Colonic mucosa (tissue), 4 donors: ENCODE data around the gene DPP6. TPM values are rescaled to one million over a fixed set of nuclear protein-coding genes. Genes with fewer than 3 reads are reported as not detected.
"Not testable (repeated sequence)": the region's sequence is repeated elsewhere in the genome, so short reads cannot be mapped to it uniquely, and the experiment has no call there.

Experiments used
- DNase-seq: peaks from one replicate; pipeline ENCODE4 v3.0.0-alpha.2; 2020
- H3K27ac ChIP-seq: fragments of 200-600 bp; one replicate; pipeline ENCODE4 v1.8.0; 2021
- H3K27me3 ChIP-seq: fragments of 200-600 bp; one replicate; pipeline ENCODE4 v1.8.0; 2021
- H3K36me3 ChIP-seq: fragments of 200-600 bp; one replicate; pipeline ENCODE4 v1.8.0; 2021
- H3K4me1 ChIP-seq: fragments of 200-600 bp; one replicate; pipeline ENCODE4 v1.8.0; 2021; ENCODE audit warnings: mild to moderate bottlenecking
- H3K4me3 ChIP-seq: fragments of 200-600 bp; one replicate; pipeline ENCODE4 v1.8.0; 2021
- H3K9ac ChIP-seq, 2 donors: one replicate each; pipeline ENCODE4 v1.7.0; 2013; ENCODE audit warnings: control low read depth in 2 of 2, low read depth in 2 of 2, low read length in 2 of 2
- H3K9me3 ChIP-seq: fragments of 200-600 bp; one replicate; pipeline ENCODE4 v1.8.0; 2021
- intact Hi-C: fragments of 100-400 bp; cut with DNase I; formaldehyde crosslinking; loops from one replicate; pipeline ENCODE4 v1.14.1; 2022
- total RNA-seq, 2 donors: library from RNA; stranded (reverse); fragmentation: NEBNext Ultra II Directional in 1 of 2; extraction: Animal tissue kit (Norgen Biotek cat#: 25700) in 1 of 2; gene quantifications; one replicate each; pipeline ENCODE4 v1.2.1, GENCODE V29; 2021
- TF ChIP-seq, protein P1 (sequence below): fragments of 200-600 bp; IDR thresholded peaks from one replicate; pipeline ENCODE4 v1.8.0; 2022; ENCODE audit warnings: antibody characterized with exemption, mild to moderate bottlenecking
- donor health status: healthy.
- donor health status: DM: no; HTN: no; CAD: no.
- donor health status: DM: no; HTN: no; CAD: no.

Gene DPP6
- total RNA-seq, 2 donors from 2014 or later: 0.17 to 3.9 TPM

DNA sequence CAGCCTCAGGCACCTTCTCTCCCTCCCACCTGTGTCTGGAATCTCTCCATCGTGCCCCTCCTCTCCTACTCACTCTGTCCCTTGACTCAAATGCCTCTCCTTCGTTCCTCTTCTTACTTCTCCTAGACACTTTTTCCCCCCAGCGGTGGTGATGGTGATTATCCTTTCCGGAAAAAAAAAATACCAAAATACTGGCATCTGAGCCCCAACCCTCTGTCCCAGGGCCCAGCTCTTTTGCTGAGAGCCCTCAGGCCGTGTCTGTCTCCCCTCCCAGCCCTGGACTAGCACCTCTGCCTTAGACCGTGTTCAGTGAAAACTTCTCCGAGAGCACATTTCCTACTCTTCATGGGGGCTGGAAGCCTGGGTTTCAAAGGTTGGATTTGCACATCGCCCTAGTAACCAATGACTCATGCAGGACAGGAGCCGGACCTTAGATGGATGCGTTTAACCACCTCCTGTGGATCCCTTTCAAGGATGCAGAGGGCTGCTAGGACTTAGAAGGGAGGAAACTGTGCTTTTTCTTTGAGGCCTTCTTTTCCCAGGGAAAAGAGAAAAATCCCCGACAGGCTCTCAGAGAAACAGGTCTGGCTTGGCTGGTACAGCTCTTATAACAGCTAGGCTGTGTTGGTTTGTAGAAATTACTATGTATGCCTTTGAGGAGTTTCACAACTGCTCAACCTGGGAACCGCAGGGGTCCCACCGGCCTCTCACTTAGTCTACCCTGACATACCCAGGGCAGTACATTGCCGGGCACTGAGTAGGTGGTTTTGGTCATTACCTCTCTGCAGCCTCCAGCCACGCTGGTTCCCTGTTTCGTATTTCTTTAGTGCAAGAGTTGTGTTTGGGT is 1.5 kb downstream of the DPP6 start:
- DNase-seq, H3K27me3 ChIP-seq, H3K27ac ChIP-seq, intact Hi-C loops, H3K4me3 ChIP-seq, H3K9ac ChIP-seq, H3K9me3 ChIP-seq, H3K36me3 ChIP-seq, H3K4me1 ChIP-seq: not testable (repeated sequence)

DNA sequence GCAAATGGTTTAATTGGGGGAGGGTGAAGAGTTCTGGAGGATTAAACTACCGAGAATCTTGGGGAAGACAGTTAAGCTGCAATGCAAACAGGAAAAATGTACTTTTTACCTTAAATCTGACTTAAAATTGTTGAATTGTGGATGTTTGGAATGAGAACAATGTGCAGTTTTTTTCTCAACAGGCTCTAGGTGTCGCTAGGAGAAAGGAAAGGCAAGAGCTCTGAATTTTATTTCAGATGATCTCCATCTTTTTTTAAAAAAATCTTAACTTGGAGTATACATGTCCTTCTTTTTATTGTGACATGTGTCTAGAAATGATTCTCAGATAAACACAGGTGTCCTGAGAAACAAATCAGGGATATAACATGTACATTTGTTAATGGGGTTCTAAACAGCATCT is 2.5 kb downstream of the DPP6 start:
- H3K27ac ChIP-seq, H3K27me3 ChIP-seq, H3K4me1 ChIP-seq, H3K4me3 ChIP-seq, DNase-seq, H3K9ac ChIP-seq, H3K36me3 ChIP-seq, intact Hi-C loops, H3K9me3 ChIP-seq: not testable (repeated sequence)

DNA sequence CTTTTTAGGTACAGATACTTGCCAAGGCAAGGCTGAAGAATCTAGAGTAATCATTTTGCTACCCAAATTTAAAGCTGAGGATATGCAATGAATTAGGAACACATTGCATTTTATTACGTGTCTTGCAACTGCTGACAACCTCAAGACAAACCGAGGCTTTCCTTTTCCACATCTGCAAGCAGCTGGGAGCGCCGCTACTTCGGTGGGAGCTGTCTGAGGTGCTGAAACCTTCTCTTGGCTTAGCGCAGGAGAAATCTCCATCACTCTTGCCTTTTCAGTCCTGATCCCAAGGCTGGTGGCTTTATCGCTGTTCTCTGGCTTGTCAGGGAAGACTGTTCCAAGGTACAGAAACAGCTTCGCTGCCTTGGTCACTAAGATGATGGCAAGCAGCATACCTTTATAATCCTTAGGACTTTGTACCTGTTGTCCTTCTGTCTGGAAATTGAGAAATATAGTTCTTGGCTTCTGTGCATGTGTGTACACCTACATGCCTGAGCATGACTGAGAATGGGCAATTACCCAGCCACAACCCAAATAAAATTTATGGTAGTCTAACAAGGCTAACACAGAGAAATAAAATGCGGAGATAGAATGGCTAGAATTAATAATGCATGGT is 3.4 kb downstream of the DPP6 start:
- peak; percentile 29 for DNase-seq
- not testable (repeated sequence) for H3K27ac ChIP-seq

DNA sequence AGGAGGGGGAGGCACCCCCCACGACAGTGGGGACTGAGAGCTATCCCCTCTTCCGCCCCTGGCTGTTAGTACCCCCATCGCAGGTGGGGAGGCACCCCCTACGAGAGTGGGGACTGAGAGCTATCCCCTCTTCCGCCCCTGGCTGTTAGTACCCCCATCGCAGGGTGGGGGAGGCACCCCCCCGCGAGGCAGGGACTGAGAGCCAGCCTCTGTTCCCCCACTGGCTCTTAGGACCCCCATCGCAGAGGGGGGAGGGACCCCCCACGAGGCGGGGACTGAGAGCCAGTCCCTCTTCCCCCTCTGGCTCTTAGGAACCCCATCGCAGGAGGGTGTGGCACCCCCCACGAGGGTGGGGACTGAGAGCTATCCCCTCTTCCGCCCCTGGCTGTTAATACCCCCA is 6.6 kb downstream of the DPP6 start:
- H3K9ac ChIP-seq, H3K27me3 ChIP-seq, H3K9me3 ChIP-seq, H3K27ac ChIP-seq, H3K4me3 ChIP-seq, H3K36me3 ChIP-seq, H3K4me1 ChIP-seq, DNase-seq, intact Hi-C loops: not testable (repeated sequence)

More for the DNA sequence above, 3.4 kb downstream of the DPP6 start:
- H3K27me3 ChIP-seq, H3K9me3 ChIP-seq, H3K9ac ChIP-seq, intact Hi-C loops, H3K4me1 ChIP-seq, H3K4me3 ChIP-seq, H3K36me3 ChIP-seq: not testable (repeated sequence)

DNA sequence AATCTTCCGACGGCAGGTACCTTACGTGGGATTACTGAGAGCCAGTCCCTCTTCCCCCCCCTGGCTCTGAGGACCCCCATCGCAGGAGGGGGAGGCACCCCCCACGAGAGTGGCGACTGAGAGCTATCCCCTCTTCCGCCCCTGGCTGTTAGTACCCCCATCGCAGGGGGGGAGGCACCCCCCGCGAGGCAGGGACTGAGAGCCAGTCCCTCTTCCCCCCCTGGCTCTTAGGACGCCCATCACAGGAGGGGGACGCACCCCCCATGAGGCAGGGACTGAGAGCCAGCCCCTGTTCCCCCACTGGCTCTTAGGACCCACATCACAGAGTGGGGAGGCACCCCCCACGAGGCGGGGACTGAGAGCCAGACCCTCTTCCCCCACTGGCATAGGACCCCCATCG is 8.4 kb downstream of the DPP6 start:
- DNase-seq, H3K27me3 ChIP-seq, H3K4me1 ChIP-seq, intact Hi-C loops, H3K9ac ChIP-seq, H3K4me3 ChIP-seq, H3K27ac ChIP-seq, H3K36me3 ChIP-seq, H3K9me3 ChIP-seq: not testable (repeated sequence)

DNA sequence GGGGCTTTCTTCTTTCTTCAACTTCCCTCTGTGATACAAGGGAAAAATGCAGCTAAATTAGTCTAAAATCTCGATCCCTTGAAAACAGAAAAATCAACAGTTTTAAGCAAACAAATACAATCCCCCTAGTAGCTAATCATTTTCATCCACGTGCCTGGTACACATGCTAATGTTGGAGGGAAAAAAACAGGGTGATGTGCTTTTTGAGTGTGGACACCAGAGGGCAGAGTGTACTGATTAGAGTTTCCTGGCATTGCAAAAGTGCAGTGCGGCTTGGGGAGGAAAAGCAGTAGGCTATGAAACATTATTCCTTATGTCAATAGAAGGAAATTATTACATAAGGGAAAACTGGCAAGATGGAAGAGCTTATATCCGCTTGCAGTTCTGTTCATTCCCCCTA is 19.6 kb downstream of the DPP6 start:
- H3K9me3 ChIP-seq, H3K4me1 ChIP-seq, H3K36me3 ChIP-seq, H3K27ac ChIP-seq, intact Hi-C loops, DNase-seq, H3K27me3 ChIP-seq, H3K4me3 ChIP-seq, H3K9ac ChIP-seq: not testable (repeated sequence)
- TF ChIP-seq, protein P1, sequence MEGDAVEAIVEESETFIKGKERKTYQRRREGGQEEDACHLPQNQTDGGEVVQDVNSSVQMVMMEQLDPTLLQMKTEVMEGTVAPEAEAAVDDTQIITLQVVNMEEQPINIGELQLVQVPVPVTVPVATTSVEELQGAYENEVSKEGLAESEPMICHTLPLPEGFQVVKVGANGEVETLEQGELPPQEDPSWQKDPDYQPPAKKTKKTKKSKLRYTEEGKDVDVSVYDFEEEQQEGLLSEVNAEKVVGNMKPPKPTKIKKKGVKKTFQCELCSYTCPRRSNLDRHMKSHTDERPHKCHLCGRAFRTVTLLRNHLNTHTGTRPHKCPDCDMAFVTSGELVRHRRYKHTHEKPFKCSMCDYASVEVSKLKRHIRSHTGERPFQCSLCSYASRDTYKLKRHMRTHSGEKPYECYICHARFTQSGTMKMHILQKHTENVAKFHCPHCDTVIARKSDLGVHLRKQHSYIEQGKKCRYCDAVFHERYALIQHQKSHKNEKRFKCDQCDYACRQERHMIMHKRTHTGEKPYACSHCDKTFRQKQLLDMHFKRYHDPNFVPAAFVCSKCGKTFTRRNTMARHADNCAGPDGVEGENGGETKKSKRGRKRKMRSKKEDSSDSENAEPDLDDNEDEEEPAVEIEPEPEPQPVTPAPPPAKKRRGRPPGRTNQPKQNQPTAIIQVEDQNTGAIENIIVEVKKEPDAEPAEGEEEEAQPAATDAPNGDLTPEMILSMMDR: peak; percentile 13

DNA sequence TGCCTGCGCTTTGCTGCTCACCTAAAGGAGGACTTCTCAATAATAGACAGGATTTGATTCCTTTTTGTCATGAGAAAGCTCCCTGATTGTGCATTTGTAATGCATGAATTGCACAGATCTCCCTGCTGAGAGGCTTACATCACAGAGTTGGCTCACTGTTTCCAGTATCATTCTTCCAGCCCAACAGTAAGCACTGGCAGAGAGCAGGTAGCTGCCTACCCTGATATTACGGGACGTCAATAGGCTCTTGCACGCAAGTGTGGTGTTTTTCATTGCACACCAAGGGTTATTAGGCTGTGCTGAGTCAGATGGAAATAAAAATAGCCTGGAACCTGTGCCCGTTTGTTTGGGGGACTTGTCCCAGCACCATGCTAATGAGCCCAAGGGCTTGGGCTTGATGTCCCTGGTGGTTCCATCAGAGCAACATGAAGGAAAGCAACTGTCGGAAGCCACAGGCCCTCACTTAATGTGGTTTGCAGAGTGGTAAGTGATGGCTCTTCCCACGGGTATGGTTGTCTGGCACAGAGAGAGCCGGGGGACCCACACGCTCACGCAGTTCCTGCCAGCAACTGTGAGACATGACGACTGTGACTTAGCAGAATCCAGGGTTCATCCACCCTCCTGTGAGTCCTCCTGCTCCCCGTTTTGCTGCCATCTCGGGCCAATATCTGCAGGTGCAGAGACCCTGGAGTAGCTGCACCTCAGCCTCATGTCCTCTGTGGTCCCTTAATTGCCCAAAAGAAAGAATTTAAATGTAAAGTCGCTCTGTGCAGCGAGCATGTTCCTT is 20.4 kb downstream of the DPP6 start:
- H3K9me3 ChIP-seq, H3K4me3 ChIP-seq, H3K27ac ChIP-seq, H3K9ac ChIP-seq, H3K27me3 ChIP-seq, H3K4me1 ChIP-seq, intact Hi-C loops, H3K36me3 ChIP-seq, DNase-seq: not testable (repeated sequence)

DNA sequence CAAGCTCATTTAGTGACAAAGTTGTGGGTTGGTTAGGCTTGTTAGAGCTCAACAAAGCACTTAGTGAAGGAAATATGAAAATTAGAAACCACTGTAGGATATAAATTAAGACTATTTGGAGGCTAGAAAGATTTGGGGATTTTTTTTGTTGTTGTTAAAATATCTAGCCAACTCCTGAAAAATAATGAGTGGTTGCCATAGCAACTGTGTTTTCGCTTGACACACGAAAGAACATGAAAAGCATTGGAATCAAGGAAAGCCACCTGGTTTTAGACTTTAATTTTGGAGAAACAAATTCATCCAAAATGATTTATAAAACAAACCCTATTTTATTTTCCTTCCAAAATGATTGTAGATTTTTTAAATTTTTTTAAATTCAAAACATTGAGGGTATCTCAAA is 26.3 kb downstream of the DPP6 start:
- H3K9me3 ChIP-seq, H3K4me1 ChIP-seq, H3K36me3 ChIP-seq, H3K27me3 ChIP-seq, DNase-seq, H3K27ac ChIP-seq, H3K9ac ChIP-seq, intact Hi-C loops, H3K4me3 ChIP-seq: not testable (repeated sequence)

DNA sequence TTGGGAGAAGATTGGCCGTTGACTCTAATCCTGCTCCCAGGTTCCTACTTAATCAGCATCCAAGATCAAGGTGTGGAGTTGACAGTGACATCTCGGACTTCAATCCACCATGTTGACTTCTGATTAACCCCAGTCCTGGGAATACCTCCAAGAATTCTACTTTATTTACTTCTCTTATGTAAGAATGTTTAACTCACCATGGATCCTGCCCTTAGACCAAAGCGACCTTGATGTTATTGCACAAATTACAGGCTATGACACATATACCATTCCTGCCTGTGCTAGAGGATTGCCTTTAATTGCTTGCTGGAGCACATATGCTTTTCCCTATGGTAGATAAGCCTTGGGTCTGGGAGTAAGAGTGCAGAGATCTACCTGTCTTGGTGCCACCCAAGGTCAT is 28.1 kb downstream of the DPP6 start:
- H3K9me3 ChIP-seq, H3K4me1 ChIP-seq, H3K9ac ChIP-seq, H3K4me3 ChIP-seq, intact Hi-C loops, H3K27me3 ChIP-seq, H3K27ac ChIP-seq, H3K36me3 ChIP-seq, DNase-seq: not testable (repeated sequence)

DNA sequence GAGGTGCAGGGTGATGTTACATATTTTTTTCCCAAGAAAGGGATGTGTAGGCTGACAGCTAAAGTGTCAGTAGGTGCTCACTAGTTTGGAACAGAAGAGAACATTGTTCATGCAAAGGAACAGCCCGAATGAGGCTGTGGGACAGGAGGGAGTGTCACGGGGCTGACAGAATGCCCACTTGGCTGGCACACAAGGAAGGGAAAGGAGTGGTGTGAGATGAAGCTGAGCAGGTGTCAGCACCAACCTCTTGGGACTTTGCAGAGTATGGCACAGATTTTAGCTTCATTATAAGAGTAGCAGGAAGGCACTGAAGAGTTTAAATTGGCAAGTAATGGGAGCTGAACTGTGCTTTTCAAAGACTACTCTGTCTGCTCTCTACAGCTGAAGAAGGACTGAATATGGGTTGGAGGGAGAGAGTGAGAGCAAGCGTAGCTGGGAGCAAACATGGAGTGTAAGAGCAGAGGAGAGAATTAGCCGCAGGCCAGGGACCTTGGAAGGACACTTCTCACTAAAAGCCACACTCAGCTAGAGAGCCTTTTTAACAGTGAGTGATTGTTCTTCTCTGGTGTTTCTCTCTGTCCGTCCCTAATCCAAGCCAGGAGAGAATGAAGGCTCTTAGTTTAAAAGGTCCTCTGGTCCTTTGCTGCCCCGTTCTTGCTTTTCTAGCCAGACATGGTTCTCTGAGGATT is 35.0 kb downstream of the DPP6 start:
- DNase-seq, H3K27me3 ChIP-seq, intact Hi-C loops, H3K36me3 ChIP-seq, H3K9me3 ChIP-seq, H3K27ac ChIP-seq, H3K4me3 ChIP-seq, H3K4me1 ChIP-seq, H3K9ac ChIP-seq: not testable (repeated sequence)

DNA sequence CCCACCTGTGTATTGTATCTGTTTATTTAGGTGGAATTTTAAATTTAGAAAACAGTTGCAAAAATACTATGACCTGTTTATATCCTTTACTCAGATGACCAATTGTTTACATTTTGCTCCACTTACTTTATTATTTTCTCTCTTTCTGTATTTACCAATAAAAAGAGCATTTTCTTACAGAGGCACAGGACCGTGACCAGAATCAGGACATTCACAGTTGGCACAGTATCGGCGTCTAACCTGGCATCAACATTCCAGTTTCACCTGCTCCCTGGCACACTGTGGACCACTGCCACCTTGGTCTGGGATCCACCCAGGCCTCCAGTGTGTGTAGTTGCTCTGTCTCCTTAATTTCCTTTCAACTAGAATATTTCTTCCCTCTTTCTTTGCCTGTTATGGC is 39.9 kb downstream of the DPP6 start:
- H3K27me3 ChIP-seq, H3K36me3 ChIP-seq, DNase-seq, H3K9me3 ChIP-seq, H3K4me3 ChIP-seq, H3K9ac ChIP-seq, intact Hi-C loops, H3K27ac ChIP-seq, H3K4me1 ChIP-seq: not testable (repeated sequence)

DNA sequence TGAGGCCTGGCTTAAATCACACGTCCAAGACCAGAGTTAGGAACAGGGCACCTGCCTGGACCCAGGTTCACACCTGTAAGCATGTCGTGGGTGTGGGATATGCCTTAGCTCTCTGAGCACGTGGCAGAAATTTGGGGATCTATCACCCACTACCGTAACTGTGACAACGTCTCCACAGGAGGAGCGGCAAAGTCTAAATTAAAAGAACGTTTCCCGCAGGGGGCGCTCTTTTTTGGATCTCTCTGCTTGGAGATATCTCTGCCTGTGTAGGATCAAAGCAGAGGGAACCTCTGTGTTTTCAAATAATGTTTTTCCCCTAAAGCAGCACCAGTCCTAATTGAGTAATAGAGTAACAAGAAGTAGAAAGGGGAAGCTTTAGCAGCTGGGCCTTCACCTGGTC is 43.0 kb downstream of the DPP6 start:
- DNase-seq, intact Hi-C loops, H3K36me3 ChIP-seq, H3K27ac ChIP-seq, H3K27me3 ChIP-seq, H3K9ac ChIP-seq, H3K9me3 ChIP-seq, H3K4me1 ChIP-seq, H3K4me3 ChIP-seq: not testable (repeated sequence)
